Endothelial cell of hepatic sinusoid (primary cell): ENCODE results near the gene BTN1A1.

Experiments
- in situ Hi-C: cut with HindIII; loops from 2 replicates; pipeline ENCODE4 v1.10.0; 2017; ENCODE audit warnings: low sequenced_read_pairs

The BTN1A1 gene

GRCh38 chr6:26534681-26535465 is 34.8 kb downstream of the BTN1A1 start:
- in situ Hi-C loops = loop anchor here (25.0 kb wide), 1 partner anchor 173 kb away; the partner anchor contains the start of gene BTN3A2

- in situ Hi-C loops = loop anchor here (25.0 kb wide), 1 partner anchor 174 kb away; the partner anchor contains the start of gene BTN3A2
These were observed 36.6 kb downstream of the BTN1A1 start for GRCh38 chr6:26536571-26537159.

- in situ Hi-C loops = loop anchor here (25.0 kb wide), 1 partner anchor 175 kb away; the partner anchor contains the start of gene BTN3A2
These were observed 37.2 kb downstream of the BTN1A1 start for GRCh38 chr6:26537160-26537845.

GRCh38 chr6:26537846-26538571 is 37.9 kb downstream of the BTN1A1 start, which contains the start of gene HMGN4:
Gene HMGN4, plus strand, starts transcription at chr6:26538366. Its CDS starts 6,841 bp downstream, at chr6:26545207.
- in situ Hi-C loops = loop anchor here (25.0 kb wide), 1 partner anchor 176 kb away; the partner anchor contains the start of gene BTN3A2

GRCh38 chr6:26538572-26538902 is 38.4 kb downstream of the BTN1A1 start:
- in situ Hi-C loops = loop anchor here (25.0 kb wide), 1 partner anchor 176 kb away; the partner anchor contains the start of gene BTN3A2

- in situ Hi-C loops = loop anchor here (25.0 kb wide), 1 partner anchor 177 kb away; the partner anchor contains the start of gene BTN3A2
These were observed 39.0 kb downstream of the BTN1A1 start for GRCh38 chr6:26539071-26539615.

- in situ Hi-C loops = loop anchor here (5.0 to 25.0 kb wide), 2 partner anchors 51 to 179 kb away; partner anchors contain the start of gene BTN3A2
These were observed 41.5 kb downstream of the BTN1A1 start for GRCh38 chr6:26541579-26541978.

- in situ Hi-C loops = loop anchor here (5.0 to 25.0 kb wide), 2 partner anchors 48 to 182 kb away; partner anchors contain the start of gene BTN3A2
These were observed 43.9 kb downstream of the BTN1A1 start for GRCh38 chr6:26543953-26544352.

GRCh38 chr6:26544473-26544872 is 44.4 kb downstream of the BTN1A1 start:
- in situ Hi-C loops = loop anchor here (5.0 to 25.0 kb wide), 2 partner anchors 48 to 182 kb away; partner anchors contain the start of gene BTN3A2

GRCh38 chr6:26545627-26546026 is 45.5 kb downstream of the BTN1A1 start:
- in situ Hi-C loops = loop anchor here (25.0 kb wide), 1 partner anchor 183 kb away; the partner anchor contains the start of gene BTN3A2

- in situ Hi-C loops = loop anchor here (25.0 kb wide), 1 partner anchor 185 kb away; the partner anchor contains the start of gene BTN3A2
These were observed 47.3 kb downstream of the BTN1A1 start for GRCh38 chr6:26547363-26547762.

- in situ Hi-C loops = no loop called here
These were observed 50.3 kb downstream of the BTN1A1 start for GRCh38 chr6:26550250-26550993.

GRCh38 chr6:26552205-26552604 is 52.1 kb downstream of the BTN1A1 start:
- in situ Hi-C loops = no loop called here

- in situ Hi-C loops = no loop called here
These were observed 52.6 kb downstream of the BTN1A1 start for GRCh38 chr6:26552640-26553188.

- in situ Hi-C loops = no loop called here
These were observed 53.1 kb downstream of the BTN1A1 start for GRCh38 chr6:26553264-26553634.

GRCh38 chr6:26553635-26554446 is 53.7 kb downstream of the BTN1A1 start:
- in situ Hi-C loops = no loop called here

GRCh38 chr6:26554447-26554696 is 54.3 kb downstream of the BTN1A1 start:
- in situ Hi-C loops = no loop called here

- in situ Hi-C loops = no loop called here
These were observed 54.8 kb downstream of the BTN1A1 start for GRCh38 chr6:26554697-26555504.
